ENCODE measurements around the gene DOCK8.

DNA sequence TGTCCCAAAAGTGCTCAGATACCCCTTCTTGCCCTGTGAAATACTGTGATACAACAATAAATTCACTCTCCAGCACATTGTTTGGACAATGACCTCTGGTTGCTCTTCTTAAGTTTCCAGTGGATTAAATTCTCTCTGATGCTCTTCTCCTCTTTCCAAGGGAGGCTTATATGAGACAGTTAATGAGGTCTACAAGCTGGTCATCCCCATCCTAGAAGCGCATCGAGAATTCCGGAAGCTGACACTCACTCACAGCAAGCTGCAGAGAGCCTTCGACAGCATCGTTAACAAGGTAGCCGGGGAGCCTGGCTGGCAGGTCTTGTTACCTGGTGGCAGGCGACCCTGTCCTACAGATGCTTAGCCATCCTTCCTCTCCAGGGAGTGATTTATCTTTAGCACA lies 226.5 kb downstream of the DOCK8 start:
- TF ChIP-seq CTCF (conservative IDR thresholded peaks at IDR 0.05; ENCODE audit: low read depth, low read length) (no peak), RAD21 (IDR thresholded peaks at IDR 0.05; ENCODE audit: low read length) (no peak), POLR2A (IDR thresholded peaks at IDR 0.05; ENCODE audit: low read depth, low read length) (no peak), SMC3 (IDR thresholded peaks at IDR 0.05; ENCODE audit: low read depth, low read length) (no peak), RFX5 (IDR thresholded peaks at IDR 0.05; ENCODE audit: low read depth, low read length) (no peak), RCOR1 (IDR thresholded peaks at IDR 0.05; ENCODE audit: insufficient replicate concordance, low read length) (no peak), MAFK (IDR thresholded peaks at IDR 0.05; ENCODE audit: low read depth, low read length) (no peak), MXI1 (IDR thresholded peaks at IDR 0.05; ENCODE audit: borderline replicate concordance, low read depth, low read length) (no peak), CHD1 (IDR thresholded peaks at IDR 0.05; ENCODE audit: low read depth, low read length) (no peak), CEBPB (IDR thresholded peaks at IDR 0.05; ENCODE audit: low read depth, low read length) (no peak), USF2 (IDR thresholded peaks at IDR 0.05; ENCODE audit: low read depth, low read length) (no peak), NFE2L2 (IDR thresholded peaks at IDR 0.05; ENCODE audit: low read depth, low read length) (no peak), MAZ (IDR thresholded peaks at IDR 0.05; ENCODE audit: borderline replicate concordance, low read depth, low read length) (no peak)
- TF ChIP-seq, protein P1, sequence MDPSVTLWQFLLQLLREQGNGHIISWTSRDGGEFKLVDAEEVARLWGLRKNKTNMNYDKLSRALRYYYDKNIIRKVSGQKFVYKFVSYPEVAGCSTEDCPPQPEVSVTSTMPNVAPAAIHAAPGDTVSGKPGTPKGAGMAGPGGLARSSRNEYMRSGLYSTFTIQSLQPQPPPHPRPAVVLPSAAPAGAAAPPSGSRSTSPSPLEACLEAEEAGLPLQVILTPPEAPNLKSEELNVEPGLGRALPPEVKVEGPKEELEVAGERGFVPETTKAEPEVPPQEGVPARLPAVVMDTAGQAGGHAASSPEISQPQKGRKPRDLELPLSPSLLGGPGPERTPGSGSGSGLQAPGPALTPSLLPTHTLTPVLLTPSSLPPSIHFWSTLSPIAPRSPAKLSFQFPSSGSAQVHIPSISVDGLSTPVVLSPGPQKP (IDR thresholded peaks at IDR 0.05; ENCODE audit: borderline replicate concordance, low read depth, low read length): no peak
